ENCODE results near the gene FILIP1L.

The FILIP1L gene

DNA sequence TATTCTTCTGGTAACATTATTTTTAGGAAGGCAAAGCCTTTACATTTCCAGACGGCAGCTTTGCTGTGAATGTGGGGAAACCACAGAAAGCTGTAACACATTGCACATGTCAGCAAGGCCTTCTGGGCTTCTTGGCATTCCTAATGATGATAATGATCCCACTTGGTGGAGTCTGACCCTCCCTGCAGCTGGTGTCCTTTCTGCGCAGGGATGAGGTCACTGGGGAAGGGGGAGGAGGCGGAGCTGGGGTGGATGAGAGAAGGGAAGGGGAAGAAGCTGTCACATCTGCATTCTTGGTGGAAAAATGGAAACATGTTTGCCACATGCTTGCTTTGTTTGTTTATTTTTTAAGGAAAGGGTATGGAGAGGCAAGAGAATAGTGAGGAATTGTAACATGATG lies 68.6 kb downstream of the FILIP1L start:
- no peak for DNase-seq (ENCODE audit: low read depth in 2 of 2, low spot score in 1 of 2)

DNA sequence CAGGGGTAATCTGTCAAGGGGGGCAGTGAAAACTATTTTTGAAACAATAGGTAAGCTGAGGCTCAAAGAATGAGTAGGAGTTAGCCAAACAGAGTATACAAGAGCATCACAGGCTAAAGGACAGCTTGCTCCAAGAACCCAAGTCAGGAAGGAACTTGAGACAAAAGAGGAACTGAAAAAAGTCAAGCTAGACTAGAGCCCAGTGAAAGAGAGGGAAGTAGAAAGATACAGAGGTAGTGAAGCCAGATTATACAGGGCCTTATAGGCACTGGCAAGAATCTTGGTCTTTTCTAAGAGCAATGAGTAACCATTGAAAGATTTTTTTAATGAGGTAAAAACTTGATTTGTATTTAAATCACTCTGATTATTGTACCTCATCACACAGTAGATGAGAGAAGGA lies 69.9 kb downstream of the FILIP1L start:
- no peak for DNase-seq (ENCODE audit: low read depth in 2 of 2, low spot score in 1 of 2)

DNA sequence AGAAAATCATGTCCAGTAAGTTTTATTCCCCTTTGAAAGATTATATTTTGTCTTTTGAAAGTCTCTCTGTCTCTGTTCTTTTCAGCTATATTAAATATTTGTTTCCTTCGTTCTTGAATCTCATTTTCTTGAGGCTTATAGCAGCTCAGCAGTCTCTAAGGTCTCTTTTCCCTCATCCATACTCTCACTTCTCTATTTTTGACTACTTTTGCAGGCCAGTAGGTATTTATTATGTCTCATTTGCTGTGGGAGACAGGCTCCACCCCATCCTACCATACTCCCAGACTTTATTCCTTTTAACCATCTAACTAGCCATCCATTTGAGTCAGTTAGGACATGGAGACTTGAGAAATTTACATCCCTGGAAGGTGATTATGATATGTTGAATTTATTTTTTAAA lies 71.0 kb downstream of the FILIP1L start:
- DNase-seq (ENCODE audit: low read depth in 2 of 2, low spot score in 1 of 2), result no peak

- DNase-seq (ENCODE audit: low read depth in 2 of 2, low spot score in 1 of 2), result no peak
These were observed 71.9 kb downstream of the FILIP1L start for GRCh38 chr3:100042166-100042981.

DNA sequence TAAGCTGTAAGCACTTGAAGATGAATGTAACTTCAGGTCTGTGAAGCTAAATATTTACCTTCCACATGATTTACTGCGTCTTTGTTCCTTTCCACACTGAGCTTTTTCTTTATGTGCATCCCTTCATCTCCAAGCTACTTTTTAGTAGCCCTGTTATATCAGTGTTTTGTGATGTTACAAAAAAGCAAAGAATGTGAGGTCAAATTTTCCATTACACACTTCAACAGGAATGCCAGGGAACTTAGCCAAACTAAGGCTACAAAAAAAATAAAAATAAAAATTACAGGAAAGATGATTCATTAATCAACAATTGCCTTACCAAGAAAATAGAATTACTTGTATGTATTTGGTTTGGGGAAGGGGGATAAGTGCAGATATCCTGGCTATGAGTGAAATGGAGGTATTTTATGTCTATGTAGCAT lies 73.0 kb downstream of the FILIP1L start:
- DNase-seq (ENCODE audit: low read depth in 2 of 2, low spot score in 1 of 2), result no peak

DNA sequence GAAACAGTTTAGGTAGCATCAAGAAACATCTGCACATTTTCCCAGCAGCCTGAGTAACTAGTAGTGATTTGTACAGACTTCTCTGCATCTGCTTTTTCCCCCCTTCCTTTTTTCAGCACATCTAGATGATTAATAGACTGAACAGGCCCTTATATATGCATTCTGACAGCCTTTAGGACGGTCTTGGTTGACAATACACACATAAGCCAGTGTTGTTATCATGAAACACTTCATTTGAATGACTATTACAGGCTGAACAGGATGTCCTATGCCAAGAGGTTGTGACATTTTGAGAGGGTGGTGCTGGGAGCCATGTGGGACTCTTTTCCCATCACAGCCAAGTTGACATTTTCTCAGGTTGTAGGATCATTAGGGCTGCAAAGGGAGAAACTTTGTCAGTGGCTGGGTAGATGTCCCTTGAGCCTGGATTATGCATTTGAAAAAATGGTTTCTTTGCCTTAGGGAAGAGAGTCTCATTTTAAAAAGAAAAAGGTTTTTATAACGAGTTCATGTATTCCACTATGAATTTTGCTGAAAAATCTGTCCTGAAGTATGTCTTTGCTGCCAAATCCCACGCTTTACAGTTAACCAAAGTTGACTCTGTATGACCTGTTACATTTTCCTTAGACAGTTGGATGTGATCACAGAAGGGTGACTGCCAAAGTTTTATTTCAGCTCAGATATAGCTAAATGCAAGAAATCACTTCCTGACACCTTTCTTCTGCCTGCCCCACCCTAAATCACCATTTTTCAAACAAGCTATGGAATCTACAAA lies 73.7 kb downstream of the FILIP1L start:
- DNase-seq (ENCODE audit: low read depth in 2 of 2, low spot score in 1 of 2), result no peak

DNA sequence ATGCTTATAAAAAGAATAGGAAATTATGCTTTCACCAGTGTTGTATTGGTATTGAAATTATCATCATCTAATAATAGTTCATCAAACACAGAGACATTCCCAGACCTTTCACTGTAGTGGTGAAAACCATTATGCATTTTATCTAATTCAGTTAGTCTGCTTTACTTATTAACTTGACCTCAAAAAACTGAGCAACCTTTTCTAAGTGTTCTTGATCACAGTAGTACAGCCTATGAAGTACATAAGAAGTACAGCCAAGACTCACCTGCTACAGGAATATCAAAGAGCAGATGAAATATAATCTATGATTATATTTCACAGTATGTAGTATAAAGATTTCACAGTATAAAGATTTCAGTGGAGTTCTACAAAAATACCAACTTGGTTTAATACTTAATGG lies 75.2 kb downstream of the FILIP1L start:
- DNase-seq (ENCODE audit: low read depth in 2 of 2, low spot score in 1 of 2), result no peak

GRCh38 chr3:100033903-100034471 lies 80.3 kb downstream of the FILIP1L start:
- DNase-seq (ENCODE audit: low read depth in 2 of 2, low spot score in 1 of 2), result no peak

GRCh38 chr3:100033184-100033583 lies 81.1 kb downstream of the FILIP1L start:
- DNase-seq (ENCODE audit: low read depth in 2 of 2, low spot score in 1 of 2), result no peak

GRCh38 chr3:100032243-100032642 lies 82.1 kb downstream of the FILIP1L start:
- no peak for DNase-seq (ENCODE audit: low read depth in 2 of 2, low spot score in 1 of 2)

- no peak for DNase-seq (ENCODE audit: low read depth in 2 of 2, low spot score in 1 of 2)
These were observed 83.3 kb downstream of the FILIP1L start for GRCh38 chr3:100030914-100031425.

DNA sequence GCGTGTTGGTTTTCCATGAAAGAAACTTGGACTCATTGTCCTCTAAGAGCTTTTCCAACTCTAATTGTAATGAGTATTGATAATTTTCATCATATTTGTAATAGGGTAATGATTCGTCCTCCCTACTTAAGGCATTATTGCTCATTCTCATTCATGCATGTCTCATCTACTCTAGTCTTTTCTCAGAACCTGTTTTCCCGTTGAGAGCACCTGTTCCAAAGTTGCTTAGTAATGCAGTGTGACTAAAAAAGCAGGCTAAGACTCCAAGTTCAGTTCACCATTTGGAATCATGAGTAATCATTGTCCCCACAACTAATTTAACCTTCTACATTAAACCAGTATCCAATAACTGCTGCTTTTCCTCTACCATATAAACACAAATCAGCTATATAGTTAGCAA lies 84.0 kb downstream of the FILIP1L start:
- DNase-seq (ENCODE audit: low read depth in 2 of 2, low spot score in 1 of 2), result no peak

GRCh38 chr3:100029689-100030088 lies 84.6 kb downstream of the FILIP1L start:
- no peak for DNase-seq (ENCODE audit: low read depth in 2 of 2, low spot score in 1 of 2)

GRCh38 chr3:100029052-100029451 lies 85.2 kb downstream of the FILIP1L start:
- no peak for DNase-seq (ENCODE audit: low read depth in 2 of 2, low spot score in 1 of 2)

DNA sequence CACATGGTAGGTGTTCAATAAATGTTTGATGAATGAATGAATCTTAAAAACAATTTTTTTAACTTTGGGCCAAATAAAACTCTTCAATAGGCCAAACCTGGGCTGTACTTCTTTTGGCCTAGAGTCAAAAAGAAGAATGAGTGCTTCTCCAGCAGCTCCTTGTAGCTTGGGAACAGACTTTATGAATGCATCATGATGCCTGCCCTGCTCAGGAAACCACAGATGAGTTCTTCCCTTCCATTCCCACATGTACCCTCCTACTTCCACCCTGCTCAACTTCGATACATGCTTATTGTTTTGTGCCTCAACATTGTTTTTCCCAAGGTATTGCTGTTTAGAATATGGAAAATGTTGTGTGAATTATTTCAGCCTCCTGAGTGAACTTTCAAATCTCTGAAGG lies 87.0 kb downstream of the FILIP1L start:
- DNase-seq (ENCODE audit: low read depth in 2 of 2, low spot score in 1 of 2), result no peak

DNA sequence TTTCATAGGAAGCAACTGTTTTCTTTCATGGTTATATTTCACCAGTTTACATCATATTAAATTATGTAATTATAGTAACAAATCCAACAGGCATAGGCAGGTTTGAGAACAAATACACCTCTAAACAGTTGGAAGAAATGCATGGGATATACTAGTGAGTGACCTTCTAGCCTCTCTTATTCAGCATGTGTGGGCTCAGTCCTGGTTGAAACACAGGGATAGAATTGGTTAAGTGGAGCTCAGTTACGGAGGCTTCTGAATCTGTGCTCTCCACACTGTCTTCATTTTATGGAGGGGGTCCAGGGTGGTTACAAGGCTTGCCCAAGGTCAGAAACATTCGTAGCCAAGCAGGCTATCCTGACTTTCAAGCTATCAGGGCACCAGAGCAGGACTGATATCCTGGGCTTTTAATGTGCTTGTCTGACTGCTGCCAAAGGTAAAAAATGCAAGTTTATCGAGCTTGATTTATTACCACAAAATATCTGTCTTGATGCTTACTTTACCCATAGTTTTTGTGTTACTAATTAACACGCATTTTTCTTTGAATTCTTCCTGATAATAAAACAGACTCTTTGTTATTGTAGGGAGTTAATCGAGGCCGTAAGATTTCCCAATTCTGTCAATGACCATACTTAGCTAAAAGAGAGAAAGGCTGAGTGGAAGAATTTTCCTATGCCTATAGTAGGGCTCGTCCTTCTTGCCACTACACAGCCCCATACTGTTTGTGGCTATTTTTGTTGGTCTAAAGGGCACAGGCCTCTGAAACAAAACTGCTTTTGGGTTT lies 89.6 kb downstream of the FILIP1L start:
- DNase-seq (ENCODE audit: low read depth in 2 of 2, low spot score in 1 of 2), result no peak

GRCh38 chr3:100023595-100023994 lies 90.7 kb downstream of the FILIP1L start:
- DNase-seq (ENCODE audit: low read depth in 2 of 2, low spot score in 1 of 2), result no peak

GRCh38 chr3:100023150-100023549 lies 91.2 kb downstream of the FILIP1L start:
- DNase-seq (ENCODE audit: low read depth in 2 of 2, low spot score in 1 of 2), result no peak

GRCh38 chr3:100022506-100022905 lies 91.8 kb downstream of the FILIP1L start:
- DNase-seq (ENCODE audit: low read depth in 2 of 2, low spot score in 1 of 2), result no peak

GRCh38 chr3:100020876-100021644 lies 93.2 kb downstream of the FILIP1L start:
- DNase-seq (ENCODE audit: low read depth in 2 of 2, low spot score in 1 of 2), result no peak

Measured in stimulated activated CD8-positive, alpha-beta memory T cell treated with anti-CD3 and anti-CD28 coated beads, Interleukin-4, amount 100 ng/mL, for 1 hour (primary cell).